Neural cell (in vitro differentiated cells): ENCODE measurements around the gene ANKRD60. TPM values are rescaled to one million over a fixed set of nuclear protein-coding genes. Genes with fewer than 3 reads are reported as not detected.

Experiments
- H2AFZ ChIP-seq: fragments of 200-600, 300-800 bp; sonication (generic), shearing (Covaris generic); 2 replicates; pipeline ENCODE4 v1.6.0; 2014; ENCODE audit warnings: low read depth, mild to moderate bottlenecking, antibody characterized with exemption, low read length, moderate library complexity
- H3F3A ChIP-seq: fragments of 200-600 bp; shearing (Covaris generic); 2 replicates; pipeline ENCODE4 v1.6.1; 2016; ENCODE audit warnings: mild to moderate bottlenecking, moderate library complexity, mixed read lengths, antibody characterized with exemption, low read length; ENCODE audit not compliant: insufficient read depth, poor library complexity, severe bottlenecking
- H3K27ac ChIP-seq: fragments of 200-600, 300-800 bp; sonication (generic), shearing (Covaris generic); 2 replicates; pipeline ENCODE4 v1.5.1; 2014; ENCODE audit warnings: mild to moderate bottlenecking, low read length, moderate library complexity
- H3K27me3 ChIP-seq: fragments of 300-800, 200-600 bp; sonication (generic), shearing (Covaris generic); 2 replicates; pipeline ENCODE4 v1.6.0; 2014; ENCODE audit warnings: mild to moderate bottlenecking, low read depth, low read length, moderate library complexity; ENCODE audit not compliant: insufficient read depth
- H3K36me3 ChIP-seq: fragments of 300-800, 200-600 bp; sonication (generic), shearing (Covaris generic); 2 replicates; pipeline ENCODE4 v1.5.1; 2014; ENCODE audit warnings: mild to moderate bottlenecking, antibody characterized with exemption, low read length, moderate library complexity; ENCODE audit not compliant: insufficient read depth
- H3K4me2 ChIP-seq: fragments of 300-800, 200-600 bp; sonication (generic), shearing (Covaris generic); 2 replicates; pipeline ENCODE4 v1.6.0; 2014; ENCODE audit warnings: mild to moderate bottlenecking, low read length
- H3K4me3 ChIP-seq: fragments of 300-800, 200-600 bp; sonication (generic), shearing (Covaris generic); 2 replicates; pipeline ENCODE4 v1.5.1; 2014; ENCODE audit warnings: mild to moderate bottlenecking, low read length, moderate library complexity
- H3K79me2 ChIP-seq: fragments of 200-600 bp; shearing (Covaris generic); replicated peaks from 2 replicates; pipeline ENCODE4 v1.6.0; 2014; ENCODE audit warnings: mild to moderate bottlenecking, low read length, moderate library complexity; ENCODE audit not compliant: insufficient read depth
- H3K9ac ChIP-seq: fragments of 300-800, 200-600 bp; sonication (generic), shearing (Covaris generic); 2 replicates; pipeline ENCODE4 v1.6.1; 2016; ENCODE audit warnings: mild to moderate bottlenecking, low read length, mixed read lengths
- H3K9me2 ChIP-seq: fragments of 200-600 bp; shearing (Covaris generic); 2 replicates; pipeline ENCODE4 v1.6.1; 2016; ENCODE audit warnings: mild to moderate bottlenecking, low read length, mixed read lengths; ENCODE audit not compliant: insufficient read depth
- H3K9me3 ChIP-seq: fragments of 200-600, 300-800 bp; sonication (generic), shearing (Covaris generic); 2 replicates; pipeline ENCODE4 v1.6.1; 2016; ENCODE audit warnings: mild to moderate bottlenecking, mixed run types, low read length, moderate library complexity, mixed read lengths
- H4K20me1 ChIP-seq: fragments of 200-600 bp; shearing (Covaris generic); 2 replicates; pipeline ENCODE4 v1.6.1; 2016; ENCODE audit warnings: mild to moderate bottlenecking, mixed run types; ENCODE audit not compliant: insufficient read depth
- EP300 ChIP-seq: fragments of 450-650 bp; conservative IDR thresholded peaks from 2 replicates; pipeline ENCODE4 v1.6.1; 2014; ENCODE audit warnings: antibody characterized with exemption, mild to moderate bottlenecking, moderate library complexity; ENCODE audit not compliant: poor library complexity, severe bottlenecking
- EZH2 ChIP-seq: fragments of 200-600, 300-800 bp; shearing (Covaris generic), sonication (generic); IDR thresholded peaks from 2 replicates; pipeline ENCODE4 v1.6.1; 2014; ENCODE audit warnings: antibody characterized with exemption, low read length, borderline replicate concordance, mild to moderate bottlenecking; ENCODE audit not compliant: insufficient read depth, poor library complexity, severe bottlenecking
- MXI1 ChIP-seq: fragments of 450-650 bp; conservative IDR thresholded peaks from 2 replicates; pipeline ENCODE4 v1.6.1; 2014; ENCODE audit warnings: antibody characterized with exemption, mild to moderate bottlenecking; ENCODE audit not compliant: poor library complexity, severe bottlenecking
- POLR2AphosphoS5 ChIP-seq: IDR thresholded peaks from 2 replicates; pipeline ENCODE4 v1.6.1; 2012
- RAD21 ChIP-seq: fragments of 450-650 bp; conservative IDR thresholded peaks from 2 replicates; pipeline ENCODE4 v1.6.1; 2014; ENCODE audit warnings: antibody characterized with exemption, mild to moderate bottlenecking, moderate library complexity
- SMC3 ChIP-seq: fragments of 450-650 bp; conservative IDR thresholded peaks from 2 replicates; pipeline ENCODE4 v1.6.1; 2014; ENCODE audit warnings: antibody characterized with exemption, mild to moderate bottlenecking, moderate library complexity; ENCODE audit not compliant: poor library complexity
- TAF1 ChIP-seq: IDR thresholded peaks from 2 replicates; pipeline ENCODE4 v1.6.1; 2012; ENCODE audit warnings: low read depth
- polyA plus RNA-seq: library from polyadenylated mRNA; depleted of rRNA; stranded (reverse); fragments of >200 nt; gene quantifications from 2 replicates; pipeline ENCODE4 v1.2.3, GENCODE V29; 2014
- TF ChIP-seq, protein P1 (sequence below): IDR thresholded peaks from 2 replicates; pipeline ENCODE4 v1.6.1; 2012; ENCODE audit warnings: borderline replicate concordance
- TF ChIP-seq, protein P2 (sequence below): fragments of 450-650 bp; IDR thresholded peaks from 2 replicates; pipeline ENCODE4 v1.5.1; 2014; ENCODE audit warnings: antibody characterized with exemption, mild to moderate bottlenecking, moderate library complexity; ENCODE audit not compliant: poor library complexity, severe bottlenecking

ANKRD60 gene
- polyA plus RNA-seq, 1 donor from 2014 or later = not detected

DNA sequence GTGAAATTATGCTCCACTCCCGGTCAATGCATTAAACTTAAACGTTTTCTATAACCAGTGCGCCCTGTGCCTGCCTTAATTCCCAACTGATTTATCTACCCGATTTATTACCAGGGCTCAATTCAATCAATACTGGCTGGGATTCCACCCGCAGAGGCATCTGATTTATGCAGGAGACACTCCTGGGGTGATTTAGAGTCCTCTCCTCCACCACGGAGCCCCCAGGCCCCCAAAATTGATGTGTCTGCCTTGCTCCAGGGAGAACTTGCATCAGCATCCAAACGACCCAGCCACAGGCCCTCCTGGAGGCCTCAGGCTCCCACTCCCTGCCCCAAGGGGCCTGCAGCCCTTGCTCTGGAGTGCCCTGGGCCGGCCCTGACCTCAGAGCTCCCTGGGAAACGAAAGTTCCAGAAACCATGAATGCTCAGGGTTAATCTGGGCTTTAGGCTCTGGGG is 29.5 kb downstream of the ANKRD60 start:
- H3K36me3 ChIP-seq = no peaks in the 10 kb centered on the region
- no peak overlapping the region for H2AFZ ChIP-seq

DNA sequence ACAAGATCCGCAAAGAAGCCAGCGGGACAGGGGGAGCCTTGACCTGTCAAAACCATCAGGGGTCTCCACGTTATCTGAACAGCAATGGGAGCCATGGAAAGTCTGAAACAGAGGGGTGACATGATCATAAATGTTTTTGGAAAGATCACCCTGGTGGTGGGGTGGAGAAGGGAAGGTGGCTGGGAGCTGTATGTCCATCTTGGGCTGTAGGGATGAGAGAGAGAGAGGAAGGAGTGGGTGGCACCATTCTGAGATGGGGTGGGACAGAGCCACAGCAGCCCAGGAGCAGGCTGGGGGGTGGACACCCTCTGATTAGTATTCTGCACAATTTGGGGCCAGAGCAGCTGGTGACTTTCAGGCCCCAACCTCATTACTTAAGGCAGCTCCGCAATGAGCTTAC is 30.1 kb downstream of the ANKRD60 start:
- H3K9ac ChIP-seq = no peak overlapping the region
- H3F3A ChIP-seq = no peaks in the 10 kb centered on the region
- no peak overlapping the region for H3K27ac ChIP-seq
- no peaks in the 10 kb centered on the region for H3K9me3 ChIP-seq
- H3K36me3 ChIP-seq = no peaks in the 10 kb centered on the region
- H3K4me2 ChIP-seq = no peak overlapping the region
- H3K27me3 ChIP-seq = no peaks in the 10 kb centered on the region
- H2AFZ ChIP-seq = no peak overlapping the region
- TF ChIP-seq, protein P1, sequence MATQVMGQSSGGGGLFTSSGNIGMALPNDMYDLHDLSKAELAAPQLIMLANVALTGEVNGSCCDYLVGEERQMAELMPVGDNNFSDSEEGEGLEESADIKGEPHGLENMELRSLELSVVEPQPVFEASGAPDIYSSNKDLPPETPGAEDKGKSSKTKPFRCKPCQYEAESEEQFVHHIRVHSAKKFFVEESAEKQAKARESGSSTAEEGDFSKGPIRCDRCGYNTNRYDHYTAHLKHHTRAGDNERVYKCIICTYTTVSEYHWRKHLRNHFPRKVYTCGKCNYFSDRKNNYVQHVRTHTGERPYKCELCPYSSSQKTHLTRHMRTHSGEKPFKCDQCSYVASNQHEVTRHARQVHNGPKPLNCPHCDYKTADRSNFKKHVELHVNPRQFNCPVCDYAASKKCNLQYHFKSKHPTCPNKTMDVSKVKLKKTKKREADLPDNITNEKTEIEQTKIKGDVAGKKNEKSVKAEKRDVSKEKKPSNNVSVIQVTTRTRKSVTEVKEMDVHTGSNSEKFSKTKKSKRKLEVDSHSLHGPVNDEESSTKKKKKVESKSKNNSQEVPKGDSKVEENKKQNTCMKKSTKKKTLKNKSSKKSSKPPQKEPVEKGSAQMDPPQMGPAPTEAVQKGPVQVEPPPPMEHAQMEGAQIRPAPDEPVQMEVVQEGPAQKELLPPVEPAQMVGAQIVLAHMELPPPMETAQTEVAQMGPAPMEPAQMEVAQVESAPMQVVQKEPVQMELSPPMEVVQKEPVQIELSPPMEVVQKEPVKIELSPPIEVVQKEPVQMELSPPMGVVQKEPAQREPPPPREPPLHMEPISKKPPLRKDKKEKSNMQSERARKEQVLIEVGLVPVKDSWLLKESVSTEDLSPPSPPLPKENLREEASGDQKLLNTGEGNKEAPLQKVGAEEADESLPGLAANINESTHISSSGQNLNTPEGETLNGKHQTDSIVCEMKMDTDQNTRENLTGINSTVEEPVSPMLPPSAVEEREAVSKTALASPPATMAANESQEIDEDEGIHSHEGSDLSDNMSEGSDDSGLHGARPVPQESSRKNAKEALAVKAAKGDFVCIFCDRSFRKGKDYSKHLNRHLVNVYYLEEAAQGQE = no peak
- no peak for TF ChIP-seq EP300
- TF ChIP-seq TAF1 = no peak
- TF ChIP-seq SMC3 = no peak
- TF ChIP-seq EZH2 = no peak
- TF ChIP-seq, protein P2, sequence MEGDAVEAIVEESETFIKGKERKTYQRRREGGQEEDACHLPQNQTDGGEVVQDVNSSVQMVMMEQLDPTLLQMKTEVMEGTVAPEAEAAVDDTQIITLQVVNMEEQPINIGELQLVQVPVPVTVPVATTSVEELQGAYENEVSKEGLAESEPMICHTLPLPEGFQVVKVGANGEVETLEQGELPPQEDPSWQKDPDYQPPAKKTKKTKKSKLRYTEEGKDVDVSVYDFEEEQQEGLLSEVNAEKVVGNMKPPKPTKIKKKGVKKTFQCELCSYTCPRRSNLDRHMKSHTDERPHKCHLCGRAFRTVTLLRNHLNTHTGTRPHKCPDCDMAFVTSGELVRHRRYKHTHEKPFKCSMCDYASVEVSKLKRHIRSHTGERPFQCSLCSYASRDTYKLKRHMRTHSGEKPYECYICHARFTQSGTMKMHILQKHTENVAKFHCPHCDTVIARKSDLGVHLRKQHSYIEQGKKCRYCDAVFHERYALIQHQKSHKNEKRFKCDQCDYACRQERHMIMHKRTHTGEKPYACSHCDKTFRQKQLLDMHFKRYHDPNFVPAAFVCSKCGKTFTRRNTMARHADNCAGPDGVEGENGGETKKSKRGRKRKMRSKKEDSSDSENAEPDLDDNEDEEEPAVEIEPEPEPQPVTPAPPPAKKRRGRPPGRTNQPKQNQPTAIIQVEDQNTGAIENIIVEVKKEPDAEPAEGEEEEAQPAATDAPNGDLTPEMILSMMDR = no peak
- no peak for TF ChIP-seq MXI1
- TF ChIP-seq POLR2AphosphoS5 = no peak
- TF ChIP-seq RAD21 = no peak
- no peaks in the 10 kb centered on the region for H3K79me2 ChIP-seq
- no peaks in the 10 kb centered on the region for H4K20me1 ChIP-seq
- no peaks in the 10 kb centered on the region for H3K9me2 ChIP-seq
- H3K4me3 ChIP-seq = no peak overlapping the region

More for the DNA sequence above, 29.5 kb downstream of the ANKRD60 start:
- Histone ChIP-seq H3F3A (no peaks in the 10 kb centered on the region), H3K9ac (no peak overlapping the region), H3K9me2 (no peaks in the 10 kb centered on the region), H4K20me1 (no peaks in the 10 kb centered on the region), H3K27ac (no peak overlapping the region), H3K9me3 (no peaks in the 10 kb centered on the region), H3K27me3 (no peaks in the 10 kb centered on the region), H3K4me3 (no peak overlapping the region), H3K79me2 (no peaks in the 10 kb centered on the region), H3K4me2 (no peak overlapping the region)
- TF ChIP-seq, protein P1 = no peak
- TF ChIP-seq, protein P2 = no peak
- TF ChIP-seq SMC3 (no peak), EP300 (no peak), TAF1 (no peak), POLR2AphosphoS5 (no peak), RAD21 (no peak), EZH2 (no peak), MXI1 (no peak)
